OCI-LY3 (cell line): Measurements from ENCODE around the gene VSNL1.

ENCODE experiments used
- CTCF ChIP-seq: fragments of 200-600, 300-600 bp; sonication (generic); IDR thresholded peaks from 2 replicates; pipeline ENCODE4 v1.5.1; 2014; ENCODE audit warnings: antibody characterized with exemption, low read length, low read depth
- EZH2phosphoT487 ChIP-seq: fragments of 200-600 bp; shearing (Covaris generic); IDR thresholded peaks from 2 replicates; pipeline ENCODE4 v1.6.1; 2018; ENCODE audit warnings: antibody characterized with exemption, mixed run types, low read depth

- TF ChIP-seq CTCF (peak; percentile 73), EZH2phosphoT487 (no peak)
These were observed 32.7 kb downstream of the VSNL1 start for GRCh38 chr2:17573085-17573803.
